Activated CD4-positive, alpha-beta T cell treated with anti-CD3 and anti-CD28 coated beads, Interleukin-2, amount 50 U/mL, for 16 hours (primary cell): ENCODE measurements around the gene FAM83C.
"Not testable (repeated sequence)": the region's sequence is repeated elsewhere in the genome, so short reads cannot be mapped to it uniquely, and the experiment has no call there.

Experiments
- DNase-seq: peaks from one replicate; pipeline ENCODE4 v3.0.0-alpha.2; 2020

FAM83C gene

GRCh38 chr20:35263532-35264341 is 28.5 kb downstream of the FAM83C start:
- no peak for DNase-seq

GRCh38 chr20:35262731-35263531 is 29.3 kb downstream of the FAM83C start:
- not testable (repeated sequence) for DNase-seq

GRCh38 chr20:35262321-35262720 is 29.9 kb downstream of the FAM83C start:
- DNase-seq: not testable (repeated sequence)

- no peak for DNase-seq
These were observed 31.8 kb downstream of the FAM83C start for GRCh38 chr20:35260426-35260825.

GRCh38 chr20:35257175-35257909 is 34.9 kb downstream of the FAM83C start:
- DNase-seq: no peak

- DNase-seq: no peak
These were observed 37.7 kb downstream of the FAM83C start for GRCh38 chr20:35254448-35254999.

- no peak for DNase-seq
These were observed 39.2 kb downstream of the FAM83C start for GRCh38 chr20:35253010-35253409.

- not testable (repeated sequence) for DNase-seq
These were observed 39.6 kb downstream of the FAM83C start for GRCh38 chr20:35252598-35252997.

- DNase-seq: peak; percentile 80
These were observed 40.2 kb downstream of the FAM83C start for GRCh38 chr20:35252037-35252461.

GRCh38 chr20:35251613-35251940 is 40.6 kb downstream of the FAM83C start:
- DNase-seq: no peak

GRCh38 chr20:35248641-35249475 is 43.4 kb downstream of the FAM83C start:
- DNase-seq: no peak

- no peak for DNase-seq
These were observed 45.5 kb downstream of the FAM83C start for GRCh38 chr20:35246723-35247122.

GRCh38 chr20:35243986-35244385 is 48.2 kb downstream of the FAM83C start:
- DNase-seq: no peak

GRCh38 chr20:35243317-35243716 is 48.9 kb downstream of the FAM83C start:
- no peak for DNase-seq

GRCh38 chr20:35240811-35241293 is 51.4 kb downstream of the FAM83C start:
- no peak for DNase-seq

GRCh38 chr20:35240083-35240810 is 52.0 kb downstream of the FAM83C start:
- DNase-seq: no peak

GRCh38 chr20:35238735-35239134 is 53.5 kb downstream of the FAM83C start:
- no peak for DNase-seq

- no peak for DNase-seq
These were observed 54.1 kb downstream of the FAM83C start for GRCh38 chr20:35238170-35238569.

GRCh38 chr20:35237486-35237885 is 54.7 kb downstream of the FAM83C start:
- DNase-seq: no peak

- DNase-seq: no peak
These were observed 56.3 kb downstream of the FAM83C start for GRCh38 chr20:35235881-35236280.
